Fibroblast of lung (primary cell): ENCODE results near the gene JAZF1. TPM values are rescaled to one million over a fixed set of nuclear protein-coding genes. Genes with fewer than 3 reads are reported as not detected.
A peak's percentile ranks its signal among the peaks of the same experiment; 100 is the strongest.

Experiments
- DNase-seq, 2 donors: peaks; one replicate each; pipeline versions ENCODE4 v3.0.0 to v3.0.0-alpha.2; 2010; ENCODE audit warnings: low read depth in 2 of 2
- H2AFZ ChIP-seq: 2 replicates; pipeline ENCODE4 v1.5.1; 2012; ENCODE audit warnings: low read length, control low read depth, inconsistent platforms
- H3K27ac ChIP-seq: 2 replicates; pipeline ENCODE4 v1.5.1; 2011; ENCODE audit warnings: low read length, control low read depth; ENCODE audit not compliant: insufficient read depth
- H3K27me3 ChIP-seq: 2 replicates; pipeline ENCODE4 v1.5.1; 2011; ENCODE audit warnings: mild to moderate bottlenecking, low read length; ENCODE audit not compliant: control insufficient read depth, insufficient read depth
- H3K36me3 ChIP-seq: 2 replicates; pipeline ENCODE4 v1.5.1; 2011; ENCODE audit warnings: low read length; ENCODE audit not compliant: control insufficient read depth, insufficient read depth
- H3K4me1 ChIP-seq: 2 replicates; pipeline ENCODE4 v1.5.1; 2011; ENCODE audit warnings: low read length; ENCODE audit not compliant: control insufficient read depth, insufficient read depth; ENCODE audit errors: extremely low read depth
- H3K4me2 ChIP-seq: 2 replicates; pipeline ENCODE4 v1.5.1; 2011; ENCODE audit warnings: low read length, control low read depth; ENCODE audit not compliant: insufficient read depth; ENCODE audit errors: extremely low read depth
- H3K4me3 ChIP-seq, 4 experiments: fragments of 200-600 bp in 1 of 4; sonication (generic) in 1 of 4; replicated peaks in 1 of 4; 2 replicates each; pipeline ENCODE4 v1.5.1; 2011 to 2016; ENCODE audit warnings: low read length in 4 of 4, low read depth in 3 of 4, mild to moderate bottlenecking in 3 of 4, control low read depth in 2 of 4, inconsistent platforms in 1 of 4, mixed read lengths in 1 of 4; ENCODE audit not compliant: insufficient read depth in 1 of 4; ENCODE audit errors: control extremely low read depth in 1 of 4
- H3K79me2 ChIP-seq: 2 replicates; pipeline ENCODE4 v1.5.1; 2012; ENCODE audit warnings: mild to moderate bottlenecking, low read length, inconsistent platforms; ENCODE audit not compliant: control insufficient read depth, insufficient read depth
- H3K9ac ChIP-seq: 2 replicates; pipeline ENCODE4 v1.5.1; 2011; ENCODE audit warnings: mild to moderate bottlenecking, low read length, control low read depth; ENCODE audit not compliant: insufficient read depth
- H3K9me3 ChIP-seq: 2 replicates; pipeline ENCODE4 v1.5.1; 2012; ENCODE audit warnings: low read depth, low read length; ENCODE audit not compliant: control insufficient read depth, insufficient read depth
- H4K20me1 ChIP-seq: 2 replicates; pipeline ENCODE4 v1.5.1; 2011; ENCODE audit warnings: low read length; ENCODE audit not compliant: control insufficient read depth, insufficient read depth; ENCODE audit errors: extremely low read depth
- CTCF ChIP-seq, 2 donors: IDR thresholded peaks in 1 of 2; conservative IDR thresholded peaks in 1 of 2; 1 replicate in 1 of 2; 2 replicates in 1 of 2; pipeline ENCODE4 v1.5.1; 2011 to 2012; ENCODE audit warnings: low read length in 2 of 2, control low read depth in 1 of 2, inconsistent platforms in 1 of 2, low read depth in 1 of 2, mild to moderate bottlenecking in 1 of 2
- EZH2 ChIP-seq: IDR thresholded peaks from 2 replicates; pipeline ENCODE4 v1.5.1; 2012; ENCODE audit warnings: low read length, control low read depth, mild to moderate bottlenecking; ENCODE audit errors: missing control alignments
- polyA plus RNA-seq, 2 donors: library from polyadenylated mRNA; depleted of rRNA in 1 of 2; stranded (reverse) in 1 of 2; unstranded in 1 of 2; fragments of >200 nt; gene quantifications; 2 replicates each; pipeline ENCODE4 v1.2.1, GENCODE V29; 2011 to 2012; ENCODE audit warnings: missing spikeins in 1 of 2
- total RNA-seq: library from RNA; depleted of rRNA; stranded (reverse); fragments of >200 nt; gene quantifications from 2 replicates; pipeline ENCODE4 v1.2.1, GENCODE V29; 2014

JAZF1 gene
- total and polyA plus RNA-seq, 2 donors (not counting 1 experiment from before 2014, with no cell fraction given): 9.1 to 9.3 TPM

- no peaks in the 10 kb centered on the region for H3K27me3 ChIP-seq
Measured at GRCh38 chr7:27846388-27846787, 334.2 kb downstream of the JAZF1 start.

GRCh38 chr7:27843584-27844305 lies 336.9 kb downstream of the JAZF1 start:
- H3K4me1 ChIP-seq: no peaks in the 10 kb centered on the region
- no peak for DNase-seq
- H2AFZ ChIP-seq: no peak overlapping the region
- H3K27me3 ChIP-seq: no peaks in the 10 kb centered on the region
- no peak overlapping the region for H3K9ac ChIP-seq
- H3K27ac ChIP-seq: no peak overlapping the region
- H4K20me1 ChIP-seq: no peaks in the 10 kb centered on the region
- H3K4me3 ChIP-seq: no peak overlapping the region
- peaks cover 2% of the 10 kb centered on the region for H3K36me3 ChIP-seq
- H3K79me2 ChIP-seq: no peaks in the 10 kb centered on the region
- no peak overlapping the region for H3K4me2 ChIP-seq
- no peak for TF ChIP-seq CTCF (conservative IDR thresholded peaks at IDR 0.05 in 1 of 2, IDR thresholded peaks at IDR 0.05 in 1 of 2; ENCODE audit: low read depth in 1 of 2, low read length in 2 of 2)
- no peak for TF ChIP-seq EZH2
- no peaks in the 10 kb centered on the region for H3K9me3 ChIP-seq

More at GRCh38 chr7:27846388-27846787, 334.2 kb downstream of the JAZF1 start:
- H4K20me1 ChIP-seq: no peaks in the 10 kb centered on the region
- H3K9ac ChIP-seq: no peak overlapping the region
- peak in 1 of 2 donors; percentile 18 for DNase-seq
- no peak overlapping the region for H3K4me3 ChIP-seq
- no peak overlapping the region for H3K27ac ChIP-seq
- no peak for TF ChIP-seq EZH2
- TF ChIP-seq CTCF (conservative IDR thresholded peaks at IDR 0.05 in 1 of 2, IDR thresholded peaks at IDR 0.05 in 1 of 2; ENCODE audit: low read depth in 1 of 2, low read length in 2 of 2): no peak
- no peak overlapping the region for H2AFZ ChIP-seq
- H3K9me3 ChIP-seq: no peaks in the 10 kb centered on the region
- H3K79me2 ChIP-seq: no peaks in the 10 kb centered on the region
- no peaks in the 10 kb centered on the region for H3K4me1 ChIP-seq
- no peak overlapping the region for H3K4me2 ChIP-seq
- no peaks in the 10 kb centered on the region for H3K36me3 ChIP-seq

GRCh38 chr7:27842851-27843250 lies 337.7 kb downstream of the JAZF1 start:
- DNase-seq: no peak
- TF ChIP-seq EZH2 (no peak), CTCF (conservative IDR thresholded peaks at IDR 0.05 in 1 of 2, IDR thresholded peaks at IDR 0.05 in 1 of 2; ENCODE audit: low read depth in 1 of 2, low read length in 2 of 2) (no peak)
- no peak overlapping the region for H3K27ac ChIP-seq
- no peak overlapping the region for H3K9ac ChIP-seq
- H3K4me1 ChIP-seq: no peaks in the 10 kb centered on the region
- no peaks in the 10 kb centered on the region for H3K27me3 ChIP-seq
- no peaks in the 10 kb centered on the region for H3K9me3 ChIP-seq
- H4K20me1 ChIP-seq: no peaks in the 10 kb centered on the region
- H3K79me2 ChIP-seq: no peaks in the 10 kb centered on the region
- no peak overlapping the region for H2AFZ ChIP-seq
- no peak overlapping the region for H3K4me3 ChIP-seq
- no peak overlapping the region for H3K4me2 ChIP-seq
- H3K36me3 ChIP-seq: peaks cover 2% of the 10 kb centered on the region
